GM12873 (cell line): ENCODE data around the gene SARM1.

Experiments
- CTCF ChIP-seq: IDR thresholded peaks from 2 replicates; pipeline ENCODE4 v1.5.1; 2012; ENCODE audit warnings: low read depth, mild to moderate bottlenecking, moderate library complexity, low read length, control low read depth; ENCODE audit not compliant: insufficient read depth; ENCODE audit errors: missing control alignments

SARM1 gene

GRCh38 chr17:28385037-28385400, 13.5 kb downstream of the SARM1 start:
- TF ChIP-seq CTCF: no peak

GRCh38 chr17:28385406-28385805, 13.9 kb downstream of the SARM1 start:
- no peak for TF ChIP-seq CTCF

- TF ChIP-seq CTCF: no peak
These were observed 14.9 kb downstream of the SARM1 start for GRCh38 chr17:28386391-28386790.

- TF ChIP-seq CTCF: no peak
These were observed 16.6 kb downstream of the SARM1 start for GRCh38 chr17:28388106-28388505.

GRCh38 chr17:28390141-28390540, 18.6 kb downstream of the SARM1 start:
- no peak for TF ChIP-seq CTCF

- TF ChIP-seq CTCF: no peak
These were observed 19.1 kb downstream of the SARM1 start for GRCh38 chr17:28390563-28390962.

GRCh38 chr17:28390984-28391383, 19.5 kb downstream of the SARM1 start:
- no peak for TF ChIP-seq CTCF

- TF ChIP-seq CTCF: no peak
These were observed 19.9 kb downstream of the SARM1 start for GRCh38 chr17:28391401-28391800.
